ENCODE data around the gene GPR34.
"Not testable (repeated sequence)": the region's sequence is repeated elsewhere in the genome, so short reads cannot be mapped to it uniquely, and the experiment has no call there.

GPR34 gene

GRCh38 chrX:41695426-41695825 is 6.7 kb downstream of the GPR34 start:
- DNase-seq: no peak

DNA sequence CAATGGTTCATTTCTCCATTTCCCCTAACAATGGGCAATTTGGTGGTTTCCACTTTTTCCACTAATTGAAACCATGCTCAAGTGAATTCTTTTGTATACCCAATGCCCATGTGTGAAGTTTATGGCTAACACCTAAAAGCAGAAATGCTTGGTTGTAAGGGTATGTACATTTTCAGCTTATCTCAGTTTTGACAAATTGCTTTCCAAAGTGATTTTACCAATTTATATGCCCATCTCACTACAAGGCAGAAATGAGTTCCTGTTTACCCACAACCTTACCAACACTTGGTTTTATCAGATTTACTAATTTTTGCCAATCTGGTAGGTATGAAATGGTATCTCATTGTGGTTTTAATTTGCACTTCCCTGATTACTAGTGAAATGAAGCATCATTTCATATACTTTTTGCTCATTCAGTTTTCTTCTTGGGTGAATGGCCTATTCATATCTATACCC is 14.8 kb downstream of the GPR34 start:
- DNase-seq: no peak

DNA sequence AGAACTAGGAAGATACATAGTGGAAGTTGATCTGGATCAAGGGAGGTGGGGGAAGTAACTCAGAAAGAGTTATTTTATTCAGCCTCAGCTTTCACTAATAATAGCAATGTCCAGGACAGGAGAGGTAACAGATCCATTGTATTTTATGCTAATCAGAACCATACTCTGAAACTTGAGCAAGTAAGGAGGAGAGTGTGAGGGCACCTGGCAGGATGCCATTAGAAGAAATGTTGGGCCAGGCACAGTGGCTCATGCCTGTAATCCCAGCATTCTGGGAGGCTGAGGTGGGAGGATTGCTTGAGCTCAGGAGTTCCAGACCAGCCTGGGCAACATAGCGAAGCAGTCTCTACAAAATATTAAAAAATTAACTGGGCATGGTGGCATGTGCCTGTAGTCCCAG is 16.3 kb downstream of the GPR34 start:
- DNase-seq: no peak

DNA sequence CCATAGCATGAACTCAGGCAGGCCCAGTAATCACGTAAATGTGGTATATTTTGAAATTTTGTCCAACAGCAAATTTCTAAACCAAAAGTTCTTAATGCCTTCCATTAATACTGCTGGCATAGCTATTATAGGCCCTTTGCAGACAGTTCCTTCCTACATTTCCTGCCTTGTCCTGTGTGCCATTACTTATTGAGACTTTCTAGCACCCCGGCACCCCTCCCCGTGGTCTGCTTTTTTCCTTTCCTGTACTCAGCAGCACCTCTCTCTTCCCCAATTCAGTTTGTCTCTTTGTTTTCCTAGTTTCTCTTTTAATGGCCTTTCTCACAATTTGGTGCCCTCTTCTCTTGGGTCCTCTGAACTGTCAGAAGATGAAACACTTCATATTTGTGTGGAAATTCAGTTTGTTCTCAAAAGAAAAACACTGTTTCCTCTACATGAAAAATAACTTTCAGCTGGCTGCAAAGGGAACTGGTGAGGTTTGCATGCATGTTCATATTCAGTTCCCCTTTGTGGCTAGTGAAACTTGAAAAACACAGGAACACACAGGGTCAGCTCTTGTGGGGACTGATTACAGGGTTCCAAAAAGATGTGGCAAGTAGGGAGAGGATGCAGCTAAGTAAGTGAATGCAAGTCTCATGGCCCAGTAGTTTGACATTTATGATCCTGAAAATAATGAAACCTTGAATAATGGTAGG is 17.1 kb downstream of the GPR34 start:
- no peak for DNase-seq

DNA sequence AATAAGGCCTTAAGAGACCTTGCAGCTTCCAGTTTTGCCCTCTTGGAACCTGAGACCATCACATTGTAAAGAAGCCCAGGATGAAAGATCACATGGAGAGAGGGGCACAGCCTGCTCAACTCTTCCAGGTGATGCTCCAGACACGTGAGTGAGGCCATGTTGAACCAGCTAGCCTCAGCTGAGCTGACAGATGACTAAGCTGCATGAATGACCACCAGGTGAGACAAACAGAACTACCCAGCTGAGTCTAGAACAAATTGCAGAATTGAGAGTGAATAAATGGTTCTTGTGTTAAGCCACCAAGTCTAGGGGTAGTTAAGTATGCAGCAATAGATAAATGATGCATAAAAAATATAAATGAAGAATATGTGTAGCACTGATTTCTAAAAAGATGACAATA is 18.4 kb downstream of the GPR34 start:
- DNase-seq: no peak

GRCh38 chrX:41708486-41708885 is 19.7 kb downstream of the GPR34 start:
- DNase-seq: no peak

- no peak for DNase-seq
Measured at GRCh38 chrX:41711021-41711667, 22.4 kb downstream of the GPR34 start.

GRCh38 chrX:41716222-41716621 is 27.4 kb downstream of the GPR34 start:
- no peak for DNase-seq

- no peak for DNase-seq
Measured at GRCh38 chrX:41716767-41717473, 28.1 kb downstream of the GPR34 start.

- DNase-seq: no peak
Measured at GRCh38 chrX:41718481-41719235, 29.9 kb downstream of the GPR34 start.

DNA sequence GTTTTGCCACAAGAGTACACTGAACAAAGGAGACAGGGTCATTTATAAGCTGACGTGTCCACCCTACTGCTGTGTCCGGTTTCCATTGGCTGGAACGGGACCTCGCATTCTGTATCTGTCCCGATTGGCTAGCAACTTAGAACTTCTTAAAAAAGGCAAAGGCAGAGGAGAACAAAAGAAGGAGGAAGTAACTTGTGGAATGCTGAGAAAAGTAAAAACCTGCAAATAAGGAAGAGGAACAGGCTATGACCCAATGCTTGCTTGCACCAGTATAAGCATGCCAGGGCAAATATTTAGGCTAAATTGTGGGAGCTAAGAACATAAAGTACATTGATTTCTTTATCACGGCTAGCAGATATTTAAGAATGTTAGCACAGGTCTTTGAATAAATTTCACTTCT is 30.8 kb downstream of the GPR34 start:
- DNase-seq: not testable (repeated sequence)

DNA sequence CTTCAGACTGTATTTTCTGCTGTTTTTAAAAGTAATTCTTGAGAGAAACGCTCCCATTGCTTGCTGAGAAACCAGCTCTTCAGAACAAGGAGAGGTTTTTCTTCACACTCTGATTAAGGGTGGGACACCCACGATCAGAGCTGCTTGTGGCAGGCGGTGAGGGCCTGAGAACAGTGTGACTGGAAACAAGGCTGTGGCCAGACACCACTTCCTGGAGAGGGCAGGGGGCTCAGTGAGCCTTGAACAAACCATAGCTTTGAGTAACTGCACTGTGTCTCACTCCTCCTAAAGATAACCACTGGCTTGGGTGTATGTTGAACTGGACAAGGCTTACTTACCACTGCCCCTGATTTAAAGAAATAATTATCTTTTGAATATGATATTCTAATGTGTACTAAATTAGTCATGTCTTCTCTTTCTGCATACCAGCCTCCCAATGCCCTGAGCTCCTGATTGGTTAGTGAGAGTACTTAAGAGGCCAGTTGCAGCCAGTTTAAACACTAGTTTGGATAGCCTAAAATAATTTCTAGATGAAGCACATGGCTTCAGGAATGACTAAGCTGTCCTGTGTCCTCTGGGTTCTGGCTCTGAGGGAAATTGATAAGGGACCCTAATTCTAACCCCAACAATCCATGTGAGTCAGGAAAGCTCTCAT is 31.5 kb downstream of the GPR34 start:
- no peak for DNase-seq

- DNase-seq: no peak
Measured at GRCh38 chrX:41721590-41721989, 32.8 kb downstream of the GPR34 start.

GRCh38 chrX:41722214-41722613 is 33.4 kb downstream of the GPR34 start:
- DNase-seq: no peak

- DNase-seq: no peak
Measured at GRCh38 chrX:41722816-41723618, 34.2 kb downstream of the GPR34 start.

GRCh38 chrX:41723826-41724225 is 35.1 kb downstream of the GPR34 start, which contains the start of gene GPR82:
Gene GPR82 (plus strand): TSS chrX:41724181. CDS start chrX:41727027, 2,846 bp downstream.
- no peak for DNase-seq

GRCh38 chrX:41728125-41728524 is 39.4 kb downstream of the GPR34 start:
- no peak for DNase-seq

DNA sequence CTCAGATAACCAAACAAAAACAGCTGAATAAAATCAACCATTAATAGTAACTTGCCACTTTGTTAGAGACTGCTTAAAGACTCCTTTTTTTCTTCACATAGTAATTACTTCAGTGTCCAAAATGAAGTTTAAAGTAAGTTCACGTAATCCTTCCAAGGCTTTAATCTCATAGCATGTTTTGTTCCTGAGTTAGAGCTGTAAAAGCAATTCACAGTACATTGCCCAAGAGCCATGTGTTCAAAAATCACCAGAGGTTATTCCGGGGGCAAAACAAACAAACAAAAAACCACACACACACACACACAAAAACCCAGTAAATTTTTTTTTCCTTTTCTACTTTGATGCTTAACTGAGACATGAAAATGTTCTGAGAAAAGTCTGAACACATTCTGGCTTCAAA is 41.3 kb downstream of the GPR34 start:
- no peak for DNase-seq

DNA sequence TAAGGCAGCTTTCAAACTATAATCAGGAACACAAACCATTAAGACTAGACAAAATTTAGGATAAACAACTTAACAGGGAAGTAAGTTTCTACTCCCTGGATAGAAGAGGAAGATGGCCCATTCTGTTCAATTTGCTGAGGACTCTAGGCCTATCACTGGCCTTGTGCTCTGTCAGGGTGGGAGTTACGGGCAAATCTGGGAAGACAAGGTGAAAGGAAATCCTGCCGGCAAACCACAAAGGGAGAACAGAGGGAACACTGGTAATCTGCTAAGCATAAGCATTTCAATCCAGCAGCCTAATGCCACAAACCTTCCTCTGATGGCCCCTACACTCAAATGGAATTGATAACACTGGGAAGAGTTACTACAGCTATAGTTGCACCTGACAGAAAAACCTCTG is 43.5 kb downstream of the GPR34 start:
- DNase-seq: no peak

GRCh38 chrX:41733939-41734338 is 45.2 kb downstream of the GPR34 start:
- DNase-seq: no peak

DNA sequence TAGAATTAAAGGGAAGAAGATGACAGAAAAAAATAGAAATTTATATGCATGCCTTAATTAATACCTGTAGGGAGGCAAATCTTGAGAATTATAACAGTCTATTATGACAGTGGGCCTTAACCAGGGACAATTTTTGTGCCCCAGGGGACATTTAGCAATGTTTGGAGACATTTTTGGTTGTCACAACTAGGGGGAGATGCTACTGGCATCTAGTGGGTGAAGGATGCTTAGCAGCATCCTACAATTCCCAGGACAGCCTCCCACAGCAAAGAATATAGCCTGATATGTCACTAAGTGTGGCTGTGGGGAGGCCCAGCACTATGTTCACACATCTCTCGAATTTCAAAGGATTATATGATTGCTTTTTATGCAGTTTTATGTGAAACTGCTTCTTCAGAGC is 45.8 kb downstream of the GPR34 start:
- DNase-seq: no peak

DNA sequence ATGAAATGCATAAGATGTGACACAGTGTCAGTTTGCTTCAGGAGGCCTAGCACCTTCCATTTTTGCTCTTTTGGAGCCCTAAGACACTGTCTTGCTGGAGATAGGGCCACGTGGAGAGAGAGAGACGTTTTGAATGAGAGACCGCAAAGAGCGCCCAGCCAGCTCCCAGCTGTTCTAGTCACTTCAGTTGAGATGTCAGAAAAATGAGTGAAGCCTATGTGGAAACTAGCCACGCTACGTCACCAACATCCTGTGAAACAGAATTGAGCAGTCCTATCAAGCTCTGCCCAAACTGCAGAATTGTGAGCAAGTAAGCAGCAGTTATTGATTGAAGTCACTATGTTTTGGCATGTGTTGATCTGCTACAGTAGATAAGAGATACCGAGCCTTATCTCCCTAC is 48.3 kb downstream of the GPR34 start:
- DNase-seq: no peak
